ENCODE measurements around the gene ORAI1. TPM values are rescaled to one million over a fixed set of nuclear protein-coding genes. Genes with fewer than 3 reads are reported as not detected.
A peak's percentile ranks its signal among the peaks of the same experiment; 100 is the strongest.

ORAI1 gene
- total RNA-seq, 4 donors from 2014 or later: 7.1 to 17.7 (median 13.5) TPM

DNA sequence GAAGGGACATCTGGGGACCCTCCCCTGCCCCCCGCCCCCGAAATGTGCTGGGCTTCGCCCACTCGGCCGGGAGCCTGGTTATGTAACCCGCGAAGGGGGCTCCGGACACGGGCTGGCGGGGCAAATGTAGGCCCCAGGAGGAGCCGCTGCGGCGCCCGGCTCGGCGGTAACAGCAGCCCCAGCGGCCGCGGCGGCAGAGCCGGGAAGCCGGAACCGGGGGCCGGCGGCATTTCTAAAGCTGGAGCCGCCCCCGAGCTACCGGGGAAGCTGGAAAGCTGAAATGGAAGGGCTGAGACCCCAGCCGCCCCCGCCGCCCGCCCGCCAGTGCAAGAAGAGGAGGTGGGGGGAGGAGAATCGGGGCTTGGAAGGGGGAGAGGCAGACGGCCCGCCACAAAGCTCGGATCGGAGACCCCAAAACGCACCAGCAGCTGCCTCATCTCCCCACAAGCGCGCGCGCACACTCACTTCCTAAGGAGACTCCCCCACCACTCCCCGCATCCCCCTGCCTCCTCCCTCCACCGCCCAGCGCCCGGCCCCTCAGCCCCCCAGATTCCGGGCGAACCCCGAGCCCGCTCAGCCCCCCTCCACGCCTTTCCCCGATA lies 47.0 kb upstream of the ORAI1 start:
- peak overlapping the region; percentile 84 to 93 (median 90) for H3K27ac ChIP-seq (replicated peaks in 1 of 4)
- no peaks in the 10 kb centered on the region for H3K27me3 ChIP-seq
- peaks cover 44 to 66% (median 58%) of the 10 kb centered on the region in 4 donors for H3K4me1 ChIP-seq
- H3K36me3 ChIP-seq: peaks cover 0 to 16% (median 9%) of the 10 kb centered on the region in 4 donors
- H3K4me3 ChIP-seq: peak overlapping the region; percentile 65 to 90 (median 82)
- no peak for DNase-seq (ENCODE audit: extremely low spot score)
- 0% methylated on average over 38 of the region's 53 CpGs for WGBS
- H3K9me3 ChIP-seq: no peaks in the 10 kb centered on the region
- no peak for TF ChIP-seq EP300 (IDR thresholded peaks at IDR 0.05)
- TF ChIP-seq, protein P1, sequence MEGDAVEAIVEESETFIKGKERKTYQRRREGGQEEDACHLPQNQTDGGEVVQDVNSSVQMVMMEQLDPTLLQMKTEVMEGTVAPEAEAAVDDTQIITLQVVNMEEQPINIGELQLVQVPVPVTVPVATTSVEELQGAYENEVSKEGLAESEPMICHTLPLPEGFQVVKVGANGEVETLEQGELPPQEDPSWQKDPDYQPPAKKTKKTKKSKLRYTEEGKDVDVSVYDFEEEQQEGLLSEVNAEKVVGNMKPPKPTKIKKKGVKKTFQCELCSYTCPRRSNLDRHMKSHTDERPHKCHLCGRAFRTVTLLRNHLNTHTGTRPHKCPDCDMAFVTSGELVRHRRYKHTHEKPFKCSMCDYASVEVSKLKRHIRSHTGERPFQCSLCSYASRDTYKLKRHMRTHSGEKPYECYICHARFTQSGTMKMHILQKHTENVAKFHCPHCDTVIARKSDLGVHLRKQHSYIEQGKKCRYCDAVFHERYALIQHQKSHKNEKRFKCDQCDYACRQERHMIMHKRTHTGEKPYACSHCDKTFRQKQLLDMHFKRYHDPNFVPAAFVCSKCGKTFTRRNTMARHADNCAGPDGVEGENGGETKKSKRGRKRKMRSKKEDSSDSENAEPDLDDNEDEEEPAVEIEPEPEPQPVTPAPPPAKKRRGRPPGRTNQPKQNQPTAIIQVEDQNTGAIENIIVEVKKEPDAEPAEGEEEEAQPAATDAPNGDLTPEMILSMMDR (IDR thresholded peaks at IDR 0.05): peak in 1 of 3 experiments; percentile 2
- intact Hi-C loops (cut with DNase I): no loop called here

DNA sequence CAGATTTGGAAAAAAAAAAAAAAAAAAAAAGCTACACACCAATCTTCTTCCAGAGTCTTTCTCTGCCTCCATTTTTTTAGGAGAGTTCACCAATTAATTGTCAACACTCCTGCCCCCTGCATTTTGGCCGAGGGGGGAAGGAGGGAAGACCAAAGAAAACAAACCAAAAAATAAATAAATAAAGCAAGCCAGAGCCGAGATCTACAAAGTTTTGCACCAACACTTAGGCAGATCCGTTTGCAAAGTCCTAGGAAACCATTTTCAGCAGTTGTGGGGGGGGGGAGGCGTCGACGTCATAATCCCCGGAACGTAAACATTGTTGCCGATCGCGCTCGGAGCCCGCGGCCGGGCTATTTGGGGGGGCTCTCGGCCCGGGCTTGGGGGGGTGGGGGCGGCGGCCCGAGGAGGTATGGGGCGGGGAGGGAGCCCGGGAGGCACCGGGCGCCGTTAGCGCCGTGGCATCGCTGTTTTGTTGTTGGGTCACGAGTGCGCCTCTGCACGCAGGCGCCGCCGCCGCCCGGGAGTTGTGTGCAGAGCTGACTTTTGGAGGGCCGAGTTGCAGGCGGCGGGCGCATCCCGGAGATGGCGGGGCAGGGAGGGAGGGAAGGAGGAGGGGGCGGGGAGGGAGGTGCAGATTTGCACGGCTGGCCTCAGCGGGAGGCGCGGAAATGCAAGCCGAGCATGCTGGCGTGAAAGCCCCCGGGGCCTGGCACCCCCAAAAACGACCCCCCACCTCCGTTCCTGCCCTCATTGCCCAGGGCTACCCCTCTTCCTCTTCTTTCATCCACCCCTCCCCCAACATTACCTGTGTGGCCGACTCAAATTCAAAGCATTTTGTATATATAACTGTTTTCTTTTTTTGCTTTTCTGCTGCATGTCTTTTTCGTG lies 46.1 kb upstream of the ORAI1 start:
- peak overlapping the region; percentile 84 to 93 (median 90) for H3K27ac ChIP-seq (replicated peaks in 1 of 4)

DNA sequence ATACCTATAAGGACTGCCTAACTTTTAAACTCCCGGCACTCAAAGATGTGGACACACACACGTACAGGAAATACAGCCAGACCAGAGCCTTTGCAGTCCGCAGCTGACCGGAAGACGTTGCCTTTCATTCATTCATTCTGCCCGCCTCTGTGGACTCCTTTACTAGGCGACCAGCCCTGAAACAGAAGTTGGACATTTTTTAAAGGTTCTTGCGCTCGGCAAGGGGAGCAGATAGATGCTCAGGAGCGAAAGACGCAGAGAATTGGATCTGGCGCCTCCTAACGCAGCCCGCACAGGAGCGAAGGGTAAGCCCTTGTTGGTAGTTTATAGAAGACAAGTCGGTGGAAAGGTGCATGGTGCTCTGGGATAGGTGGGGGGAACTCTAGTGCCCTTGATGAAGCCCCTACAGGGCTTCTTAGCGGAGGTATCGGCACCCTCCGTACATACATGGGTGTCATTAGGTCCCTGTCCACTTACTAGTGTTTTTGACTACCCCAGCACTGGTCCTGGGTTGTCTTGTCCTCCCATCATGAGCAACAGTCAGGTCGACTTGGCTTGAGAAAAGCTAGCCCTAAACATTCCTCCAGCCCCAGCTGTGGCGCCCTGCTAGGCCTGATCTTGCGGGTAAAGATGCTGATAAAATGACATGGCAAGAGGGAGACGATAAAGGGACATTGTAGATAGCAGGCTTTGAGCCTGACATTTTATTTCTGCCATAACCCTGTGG lies 45.2 kb upstream of the ORAI1 start, which contains the start of gene KDM2B:
Gene KDM2B (minus strand): TSS at position 65 of the 727 bp plus-strand sequence. CDS start 112 bp downstream, outside the sequence.
- 17% methylated on average over 23 of the region's 23 CpGs for WGBS
- Histone ChIP-seq H3K4me1 (peaks cover 44 to 63% (median 57%) of the 10 kb centered on the region in 4 donors), H3K27ac (replicated peaks in 1 of 4) (peak within 1 kb of the TSS; percentile 84 to 93 (median 90)), H3K36me3 (no peaks in the 10 kb centered on the region), H3K9me3 (no peaks in the 10 kb centered on the region), H3K4me3 (peak within 1 kb of the TSS; percentile 65 to 90 (median 82)), H3K27me3 (no peaks in the 10 kb centered on the region)
- intact Hi-C loops (cut with DNase I): loop anchor here (5.0 kb wide), 1 partner anchor 41 kb away; no protein-coding TSS in a partner anchor
- TF ChIP-seq, protein P1 (IDR thresholded peaks at IDR 0.05): no peak
- TF ChIP-seq POLR2A (IDR thresholded peaks at IDR 0.05; ENCODE audit: low read depth) (no peak), POLR2AphosphoS5 (IDR thresholded peaks at IDR 0.05) (peak in 1 of 2 donors; percentile 50), EP300 (IDR thresholded peaks at IDR 0.05) (no peak)
- DNase-seq (ENCODE audit: extremely low spot score): no peak

More for the DNA sequence above, 46.1 kb upstream of the ORAI1 start:
- peak overlapping the region; percentile 65 to 90 (median 82) for H3K4me3 ChIP-seq
- WGBS: under 1% methylated on average over 29 of the region's 54 CpGs
- TF ChIP-seq POLR2AphosphoS5 (IDR thresholded peaks at IDR 0.05) (peak; percentile 36 to 38), POLR2A (IDR thresholded peaks at IDR 0.05; ENCODE audit: low read depth) (no peak)
- H3K36me3 ChIP-seq: peaks cover 0 to 7% (median 1%) of the 10 kb centered on the region in 4 donors
- intact Hi-C loops (cut with DNase I): loop anchor here (5.0 kb wide), 1 partner anchor 42 kb away; no protein-coding TSS in a partner anchor
- peaks cover 44 to 66% (median 58%) of the 10 kb centered on the region in 4 donors for H3K4me1 ChIP-seq
- no peaks in the 10 kb centered on the region for H3K27me3 ChIP-seq
- H3K9me3 ChIP-seq: no peaks in the 10 kb centered on the region
- DNase-seq (ENCODE audit: extremely low spot score): peak; percentile 96

DNA sequence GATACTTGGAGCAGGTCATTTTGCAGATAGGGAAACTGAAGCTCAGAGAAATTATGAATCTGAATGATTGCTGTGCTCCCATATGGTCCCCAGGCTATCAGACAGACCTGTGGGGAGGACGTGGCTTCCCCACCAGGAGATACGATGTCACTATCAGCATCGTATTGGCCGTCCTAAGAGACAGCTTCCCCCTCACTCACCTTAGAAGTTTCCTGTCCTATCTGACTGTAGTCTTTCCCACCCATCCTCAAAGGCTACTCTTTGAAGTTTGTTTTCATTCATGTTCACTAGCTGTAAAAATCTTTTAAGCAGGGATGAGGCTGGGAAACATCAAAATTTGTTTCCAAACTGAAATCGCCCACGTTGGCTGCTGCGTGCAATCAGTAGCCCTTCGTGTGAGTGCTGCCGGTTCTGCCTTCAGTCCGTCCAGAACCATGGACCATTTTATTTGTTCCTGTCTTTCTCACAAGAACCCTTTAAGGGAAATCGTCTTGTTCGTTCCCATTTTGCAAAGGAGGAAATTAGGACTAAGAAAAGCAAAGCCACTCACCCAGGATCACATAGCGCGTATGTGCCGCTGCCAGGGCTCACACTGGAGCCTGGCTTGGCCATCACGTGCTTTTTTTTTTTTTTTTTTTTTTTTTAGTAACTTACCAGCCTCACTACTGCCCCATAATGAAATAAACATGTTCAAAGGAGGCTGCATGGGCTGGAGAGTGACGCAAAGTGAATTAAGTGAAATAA lies 44.5 kb upstream of the ORAI1 start:
- Histone ChIP-seq H3K9me3 (no peaks in the 10 kb centered on the region), H3K4me3 (peak overlapping the region; percentile 29 to 84 (median 72)), H3K4me1 (peaks cover 44 to 56% (median 51%) of the 10 kb centered on the region in 4 donors), H3K27me3 (no peaks in the 10 kb centered on the region), H3K27ac (replicated peaks in 1 of 4) (peak overlapping the region; percentile 84 to 93 (median 90)), H3K36me3 (no peaks in the 10 kb centered on the region)
- TF ChIP-seq EP300 (IDR thresholded peaks at IDR 0.05) (no peak), POLR2A (IDR thresholded peaks at IDR 0.05; ENCODE audit: low read depth) (no peak), POLR2AphosphoS5 (IDR thresholded peaks at IDR 0.05) (peak; percentile 41 to 44)
- TF ChIP-seq, protein P1 (IDR thresholded peaks at IDR 0.05): no peak
- 29% methylated on average over 17 of the region's 17 CpGs for WGBS
- intact Hi-C loops (cut with DNase I): loop anchor here (5.0 kb wide), 1 partner anchor 40 kb away; no protein-coding TSS in a partner anchor
- DNase-seq (ENCODE audit: extremely low spot score): no peak
